Measurements from ENCODE around the gene HTT. TPM values are rescaled to one million over a fixed set of nuclear protein-coding genes. Genes with fewer than 3 reads are reported as not detected.

HTT gene
- total RNA-seq, 6 donors from 2014 or later = 55.4 to 170 (median 81.5) TPM

GRCh38 chr4:3239998-3240920 lies 165.8 kb downstream of the HTT start:
- peaks cover 19 to 77% (median 58%) of the 10 kb centered on the region in 4 donors for H3K36me3 ChIP-seq
- H3K4me1 ChIP-seq = no peaks in the 10 kb centered on the region
- H3K27ac ChIP-seq = no peak overlapping the region
- DNase-seq (peak in 1 of 2 donors; percentile 74), ATAC-seq (ENCODE audit: low FRiP score in 2 of 2) (no peak)
- TF ChIP-seq POLR2A (IDR thresholded peaks at IDR 0.05) (no peak), EP300 (IDR thresholded peaks at IDR 0.05) (no peak), POLR2AphosphoS5 (IDR thresholded peaks at IDR 0.05) (no peak), CTCF (IDR thresholded peaks at IDR 0.05) (no peak)
- no peaks in the 10 kb centered on the region for H3K27me3 ChIP-seq
- 92 to 95% methylated on average over 25 to 29 of the region's 29 CpGs for WGBS, 2 donors
- no peak overlapping the region for H3K4me3 ChIP-seq
- H3K9me3 ChIP-seq = no peaks in the 10 kb centered on the region

GRCh38 chr4:3240936-3241522 lies 166.5 kb downstream of the HTT start:
- no peaks in the 10 kb centered on the region for H3K4me1 ChIP-seq
- WGBS, 2 donors = 67 to 87% methylated on average over 5 to 13 of the region's 13 CpGs
- no peak overlapping the region for H3K27ac ChIP-seq
- no peaks in the 10 kb centered on the region for H3K9me3 ChIP-seq
- ATAC-seq (ENCODE audit: low FRiP score in 2 of 2) (no peak), DNase-seq (peak in 1 of 2 donors; percentile 40)
- H3K27me3 ChIP-seq = no peaks in the 10 kb centered on the region
- peaks cover 15 to 69% (median 51%) of the 10 kb centered on the region in 4 donors for H3K36me3 ChIP-seq
- TF ChIP-seq POLR2AphosphoS5 (IDR thresholded peaks at IDR 0.05) = no peak
- TF ChIP-seq EP300 (IDR thresholded peaks at IDR 0.05) = no peak
- TF ChIP-seq CTCF (IDR thresholded peaks at IDR 0.05) = no peak
- TF ChIP-seq POLR2A (IDR thresholded peaks at IDR 0.05) = no peak
- H3K4me3 ChIP-seq = no peak overlapping the region

- H3K4me3 ChIP-seq = no peak overlapping the region
- H3K27me3 ChIP-seq = no peaks in the 10 kb centered on the region
- H3K4me1 ChIP-seq = no peaks in the 10 kb centered on the region
- peaks cover 12 to 59% (median 44%) of the 10 kb centered on the region in 4 donors for H3K36me3 ChIP-seq
- TF ChIP-seq POLR2A (IDR thresholded peaks at IDR 0.05) = no peak
- TF ChIP-seq CTCF (IDR thresholded peaks at IDR 0.05) = no peak
- TF ChIP-seq EP300 (IDR thresholded peaks at IDR 0.05) = no peak
- no peak for TF ChIP-seq POLR2AphosphoS5 (IDR thresholded peaks at IDR 0.05)
- no peak for ATAC-seq (ENCODE audit: low FRiP score in 2 of 2)
- no peak overlapping the region for H3K27ac ChIP-seq
- WGBS, 2 donors = 65 to 78% methylated on average over 17 of the region's 17 CpGs
- DNase-seq = no peak
- H3K9me3 ChIP-seq = no peaks in the 10 kb centered on the region
Observed at GRCh38 chr4:3241898-3242524, 167.5 kb downstream of the HTT start.

- Histone ChIP-seq H3K27me3 (no peaks in the 10 kb centered on the region), H3K4me3 (no peak overlapping the region), H3K9me3 (no peaks in the 10 kb centered on the region), H3K27ac (no peak overlapping the region), H3K4me1 (no peaks in the 10 kb centered on the region), H3K36me3 (peaks cover 12 to 48% (median 36%) of the 10 kb centered on the region in 4 donors)
- TF ChIP-seq EP300 (IDR thresholded peaks at IDR 0.05) (no peak), CTCF (IDR thresholded peaks at IDR 0.05) (no peak), POLR2AphosphoS5 (IDR thresholded peaks at IDR 0.05) (no peak), POLR2A (IDR thresholded peaks at IDR 0.05) (no peak)
- DNase-seq = peak in 1 of 2 donors; percentile 28
- WGBS, 2 donors = 87 to 88% methylated on average over 15 to 23 of the region's 23 CpGs
- no peak for ATAC-seq (ENCODE audit: low FRiP score in 2 of 2)
Observed at GRCh38 chr4:3243136-3243780, 168.8 kb downstream of the HTT start.

All from upper lobe of left lung (tissue), 6 donors.